ENCODE measurements around the gene TSHZ1.

GRCh38 chr18:75216212-75216910, 5.8 kb downstream of the TSHZ1 start:
- TF ChIP-seq CTCF (conservative IDR thresholded peaks at IDR 0.05) (no peak), ZFX (IDR thresholded peaks at IDR 0.05) (no peak)
